PC-3 (cell line): ENCODE data around the gene CCDC197.

Source experiments
- CTCF ChIP-seq: fragments of 300-600 bp; sonication (generic); conservative IDR thresholded peaks from 2 replicates; pipeline ENCODE4 v1.5.1; 2017; ENCODE audit warnings: antibody characterized with exemption, low read depth, mild to moderate bottlenecking, low read length
- EZH2 ChIP-seq: fragments of 300-600 bp; sonication (generic); IDR thresholded peaks from one replicate; pipeline ENCODE4 v1.6.1; 2017; ENCODE audit warnings: antibody characterized with exemption, mild to moderate bottlenecking, low read length; ENCODE audit not compliant: unreplicated experiment
- EZH2phosphoT487 ChIP-seq: fragments of 300-600 bp; sonication (generic); IDR thresholded peaks from 2 replicates; pipeline ENCODE4 v1.6.1; 2018; ENCODE audit warnings: mild to moderate bottlenecking, antibody characterized with exemption, low read length, borderline replicate concordance

GRCh38 chr14:94038921-94039629, 42.0 kb downstream of the CCDC197 start:
- no peak for TF ChIP-seq EZH2
- no peak for TF ChIP-seq CTCF
- TF ChIP-seq EZH2phosphoT487 = no peak
